ENCODE results near the gene KREMEN1.

DNA sequence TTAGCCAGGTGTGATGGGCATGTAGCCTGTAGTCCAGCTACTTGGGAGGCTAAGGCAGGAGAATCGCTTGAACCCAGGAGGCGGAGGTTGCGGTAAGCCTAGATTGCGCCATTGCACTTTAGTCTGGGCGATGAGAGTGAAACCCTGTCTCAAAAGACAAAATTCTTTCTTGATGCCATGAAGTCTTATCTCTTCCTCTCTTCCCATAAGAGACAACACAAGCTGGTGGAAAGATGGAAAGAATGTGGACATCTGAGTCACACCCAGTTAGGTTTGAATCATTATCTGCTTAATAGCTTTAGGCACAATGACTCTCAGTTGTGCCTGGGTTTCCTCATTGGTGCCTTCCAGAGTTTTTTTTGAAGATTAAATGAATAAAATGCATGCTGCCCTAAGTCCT lies 35.3 kb downstream of the KREMEN1 start:
- TF ChIP-seq EZH2 (optimal IDR thresholded peaks at IDR 0.05; ENCODE audit: low read depth, low read length), result no peak
- TF ChIP-seq, protein P1, sequence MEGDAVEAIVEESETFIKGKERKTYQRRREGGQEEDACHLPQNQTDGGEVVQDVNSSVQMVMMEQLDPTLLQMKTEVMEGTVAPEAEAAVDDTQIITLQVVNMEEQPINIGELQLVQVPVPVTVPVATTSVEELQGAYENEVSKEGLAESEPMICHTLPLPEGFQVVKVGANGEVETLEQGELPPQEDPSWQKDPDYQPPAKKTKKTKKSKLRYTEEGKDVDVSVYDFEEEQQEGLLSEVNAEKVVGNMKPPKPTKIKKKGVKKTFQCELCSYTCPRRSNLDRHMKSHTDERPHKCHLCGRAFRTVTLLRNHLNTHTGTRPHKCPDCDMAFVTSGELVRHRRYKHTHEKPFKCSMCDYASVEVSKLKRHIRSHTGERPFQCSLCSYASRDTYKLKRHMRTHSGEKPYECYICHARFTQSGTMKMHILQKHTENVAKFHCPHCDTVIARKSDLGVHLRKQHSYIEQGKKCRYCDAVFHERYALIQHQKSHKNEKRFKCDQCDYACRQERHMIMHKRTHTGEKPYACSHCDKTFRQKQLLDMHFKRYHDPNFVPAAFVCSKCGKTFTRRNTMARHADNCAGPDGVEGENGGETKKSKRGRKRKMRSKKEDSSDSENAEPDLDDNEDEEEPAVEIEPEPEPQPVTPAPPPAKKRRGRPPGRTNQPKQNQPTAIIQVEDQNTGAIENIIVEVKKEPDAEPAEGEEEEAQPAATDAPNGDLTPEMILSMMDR (IDR thresholded peaks at IDR 0.05; ENCODE audit: low read length), result no peak

Measured in MM.1S (cell line).